ENCODE measurements around the gene CHST12. TPM values are rescaled to one million over a fixed set of nuclear protein-coding genes. Genes with fewer than 3 reads are reported as not detected.

The CHST12 gene
- total and polyA plus RNA-seq, 2 of the 4 experiments (the other 2 are of a cell fraction) = 3.8 to 27.0 TPM

GRCh38 chr7:2441430-2442058 lies 38.1 kb downstream of the CHST12 start:
- Histone ChIP-seq H3K4ac (ENCODE audit: low read depth, low read length) (no peak overlapping the region), H3K9me1 (ENCODE audit: insufficient read depth, low read length) (no peaks in the 10 kb centered on the region), H4K8ac (ENCODE audit: low read depth in 2 of 2, low read length in 2 of 2) (no peak overlapping the region), H2BK5ac (ENCODE audit: low read depth, low read length, poor library complexity, severe bottlenecking) (no peak overlapping the region), H3K36me3 (ENCODE audit: control insufficient read depth, insufficient read depth, low read length) (peaks cover 4% of the 10 kb centered on the region), H3K23ac (ENCODE audit: low read depth, low read length) (no peak overlapping the region), H2AFZ (replicated peaks; ENCODE audit: low read length, poor library complexity) (no peak overlapping the region), H3K4me2 (ENCODE audit: low read depth, low read length) (no peak overlapping the region), H3K27ac (ENCODE audit: insufficient read depth, low read length) (no peak overlapping the region), H3K18ac (ENCODE audit: low read depth, low read length) (no peak overlapping the region), H2AK5ac (ENCODE audit: low read depth, low read length) (no peak overlapping the region), H3K9ac (ENCODE audit: low read depth, low read length) (no peak overlapping the region), H2AK9ac (replicated peaks; ENCODE audit: low read depth, low read length, poor library complexity) (no peak overlapping the region), H4K20me1 (ENCODE audit: insufficient read depth, low read length) (no peaks in the 10 kb centered on the region), H3K4me3 (ENCODE audit: insufficient read depth, low read depth, low read length) (no peak overlapping the region), H3K56ac (ENCODE audit: extremely low read depth, insufficient read depth, low read length) (no peak overlapping the region), H3K9me3 (ENCODE audit: control insufficient read depth, insufficient read depth, low read length) (no peaks in the 10 kb centered on the region), H3K14ac (replicated peaks; ENCODE audit: low read depth, low read length) (no peak overlapping the region), H2BK15ac (ENCODE audit: low read depth, low read length) (no peak overlapping the region), H4K91ac (ENCODE audit: insufficient read depth, low read depth, low read length) (no peak overlapping the region), H2BK120ac (ENCODE audit: low read depth, low read length) (no peak overlapping the region), H2BK20ac (ENCODE audit: low read depth, low read length) (no peak overlapping the region), H3K27me3 (ENCODE audit: control insufficient read depth, insufficient read depth, low read length) (no peaks in the 10 kb centered on the region), H3K4me1 (ENCODE audit: control insufficient read depth, insufficient read depth, low read length) (no peaks in the 10 kb centered on the region), H4K5ac (ENCODE audit: low read depth, low read length) (no peak overlapping the region), H3K79me1 (ENCODE audit: low read depth in 1 of 2, low read length in 2 of 2) (no peaks in the 10 kb centered on the region)
- dilution Hi-C loops (cut with HindIII; ENCODE audit: low sequenced_read_pairs, unreplicated experiment) (no loop called here), in situ Hi-C loops (cut with MboI; ENCODE audit: low sequenced_read_pairs) (no loop called here), intact Hi-C loops (cut with micrococcal nuclease) (no loop called here)
- CTCF ChIA-PET = no interaction called here
- no TSS peak for BruUV-seq (replicated peaks)
- ATAC-seq (ENCODE audit: low read depth) (no peak), DNase-seq (no peak)
- TF ChIP-seq BHLHE40 (IDR thresholded peaks at IDR 0.05; ENCODE audit: low read depth, low read length) = no peak
- TF ChIP-seq MAFK (IDR thresholded peaks at IDR 0.05; ENCODE audit: low read depth, low read length) = no peak
- no peak for TF ChIP-seq RFX5 (IDR thresholded peaks at IDR 0.05; ENCODE audit: low read depth, low read length)
- no peak for TF ChIP-seq RCOR1 (IDR thresholded peaks at IDR 0.05; ENCODE audit: insufficient replicate concordance, low read length)
- TF ChIP-seq CTCF (conservative IDR thresholded peaks at IDR 0.05; ENCODE audit: low read depth, low read length) = no peak
- no peak for TF ChIP-seq NFE2L2 (IDR thresholded peaks at IDR 0.05; ENCODE audit: low read depth, low read length)
- TF ChIP-seq FOS (IDR thresholded peaks at IDR 0.05; ENCODE audit: low read depth, low read length) = no peak
- TF ChIP-seq MXI1 (IDR thresholded peaks at IDR 0.05; ENCODE audit: borderline replicate concordance, low read depth, low read length) = no peak
- TF ChIP-seq MAZ (IDR thresholded peaks at IDR 0.05; ENCODE audit: borderline replicate concordance, low read depth, low read length) = no peak
- no peak for TF ChIP-seq POLR2A (IDR thresholded peaks at IDR 0.05; ENCODE audit: low read depth, low read length)
- TF ChIP-seq SMC3 (IDR thresholded peaks at IDR 0.05; ENCODE audit: low read depth, low read length) = no peak
- no peak for TF ChIP-seq RAD21 (IDR thresholded peaks at IDR 0.05; ENCODE audit: low read length)
- no peak for TF ChIP-seq USF2 (IDR thresholded peaks at IDR 0.05; ENCODE audit: low read depth, low read length)
- TF ChIP-seq CHD1 (IDR thresholded peaks at IDR 0.05; ENCODE audit: low read depth, low read length) = no peak
- no peak for TF ChIP-seq ELK1 (IDR thresholded peaks at IDR 0.05; ENCODE audit: borderline replicate concordance, low read depth, low read length)
- no peak for TF ChIP-seq CEBPB (IDR thresholded peaks at IDR 0.05; ENCODE audit: low read depth, low read length)
- WGBS, 2 experiments (ENCODE audit: extremely low coverage in 2 of 2, insufficient read length in 1 of 2) = 93% methylated on average over 2 of the region's 5 CpGs; no CpG with 5 or more reads in 1 of the 2 experiments
- POLR2A ChIA-PET (ENCODE audit: unreplicated experiment) = no interaction called here

All from IMR-90 (cell line).